WTC11 (cell line): ENCODE data around the gene AMPD1.

ENCODE experiments used
- CTCF ChIP-seq: fragments of 200-600 bp; IDR thresholded peaks from 2 replicates; pipeline ENCODE4 v1.8.0; 2022; ENCODE audit warnings: antibody characterized with exemption
- FOXK1 ChIP-seq: sonication (generic); formaldehyde crosslinking; IDR thresholded peaks from 2 replicates; pipeline ENCODE4 v1.8.0; 2022; ENCODE audit warnings: mild to moderate bottlenecking, moderate library complexity, missing genetic modification reagents
- KAT7 ChIP-seq: sonication (generic); formaldehyde crosslinking; IDR thresholded peaks from 2 replicates; pipeline ENCODE4 v1.8.1; 2023; ENCODE audit warnings: missing genetic modification reagents, mild to moderate bottlenecking, borderline replicate concordance
- NR2C2 ChIP-seq: sonication (generic); formaldehyde crosslinking; IDR thresholded peaks from 2 replicates; pipeline ENCODE4 v1.8.0; 2022; ENCODE audit warnings: mild to moderate bottlenecking, missing genetic modification reagents
- RELA ChIP-seq: sonication (generic); formaldehyde crosslinking; IDR thresholded peaks from 2 replicates; pipeline ENCODE4 v1.8.1; 2022; ENCODE audit warnings: missing genetic modification reagents, mild to moderate bottlenecking, borderline replicate concordance
- ZBTB21 ChIP-seq: sonication (generic); formaldehyde crosslinking; IDR thresholded peaks from 2 replicates; pipeline ENCODE4 v1.8.1; 2023; ENCODE audit warnings: mild to moderate bottlenecking, missing genetic modification reagents, borderline replicate concordance
- ZNF317 ChIP-seq: sonication (generic); formaldehyde crosslinking; IDR thresholded peaks from 2 replicates; pipeline ENCODE4 v1.8.1; 2023; ENCODE audit warnings: low read depth, mild to moderate bottlenecking, moderate library complexity, missing genetic modification reagents, borderline replicate concordance
- TF ChIP-seq, protein P1 (sequence below): sonication (generic); formaldehyde crosslinking; IDR thresholded peaks from 2 replicates; pipeline ENCODE4 v1.8.1; 2022; ENCODE audit warnings: mild to moderate bottlenecking, missing genetic modification reagents, moderate library complexity, borderline replicate concordance
- TF ChIP-seq, protein P2 (sequence below): sonication (generic); formaldehyde crosslinking; IDR thresholded peaks from 2 replicates; pipeline ENCODE4 v1.8.0; 2022; ENCODE audit warnings: mild to moderate bottlenecking, missing genetic modification reagents
- TF ChIP-seq, protein P3 (sequence below): sonication (generic); formaldehyde crosslinking; IDR thresholded peaks from 2 replicates; pipeline ENCODE4 v1.8.1; 2023; ENCODE audit warnings: mild to moderate bottlenecking, moderate library complexity, missing genetic modification reagents

GRCh38 chr1:114668784-114669561, 26.4 kb downstream of the AMPD1 start:
- TF ChIP-seq CTCF (no peak), RELA (no peak), FOXK1 (CRISPR knock-in tag) (no peak), ZNF317 (CRISPR knock-in tag) (no peak), NR2C2 (CRISPR knock-in tag) (no peak), KAT7 (CRISPR knock-in tag) (no peak), ZBTB21 (no peak)
- TF ChIP-seq, protein P1, sequence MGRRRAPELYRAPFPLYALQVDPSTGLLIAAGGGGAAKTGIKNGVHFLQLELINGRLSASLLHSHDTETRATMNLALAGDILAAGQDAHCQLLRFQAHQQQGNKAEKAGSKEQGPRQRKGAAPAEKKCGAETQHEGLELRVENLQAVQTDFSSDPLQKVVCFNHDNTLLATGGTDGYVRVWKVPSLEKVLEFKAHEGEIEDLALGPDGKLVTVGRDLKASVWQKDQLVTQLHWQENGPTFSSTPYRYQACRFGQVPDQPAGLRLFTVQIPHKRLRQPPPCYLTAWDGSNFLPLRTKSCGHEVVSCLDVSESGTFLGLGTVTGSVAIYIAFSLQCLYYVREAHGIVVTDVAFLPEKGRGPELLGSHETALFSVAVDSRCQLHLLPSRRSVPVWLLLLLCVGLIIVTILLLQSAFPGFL (CRISPR knock-in tag): no peak
- TF ChIP-seq, protein P2, sequence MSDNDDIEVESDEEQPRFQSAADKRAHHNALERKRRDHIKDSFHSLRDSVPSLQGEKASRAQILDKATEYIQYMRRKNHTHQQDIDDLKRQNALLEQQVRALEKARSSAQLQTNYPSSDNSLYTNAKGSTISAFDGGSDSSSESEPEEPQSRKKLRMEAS: no peak
- TF ChIP-seq, protein P3, sequence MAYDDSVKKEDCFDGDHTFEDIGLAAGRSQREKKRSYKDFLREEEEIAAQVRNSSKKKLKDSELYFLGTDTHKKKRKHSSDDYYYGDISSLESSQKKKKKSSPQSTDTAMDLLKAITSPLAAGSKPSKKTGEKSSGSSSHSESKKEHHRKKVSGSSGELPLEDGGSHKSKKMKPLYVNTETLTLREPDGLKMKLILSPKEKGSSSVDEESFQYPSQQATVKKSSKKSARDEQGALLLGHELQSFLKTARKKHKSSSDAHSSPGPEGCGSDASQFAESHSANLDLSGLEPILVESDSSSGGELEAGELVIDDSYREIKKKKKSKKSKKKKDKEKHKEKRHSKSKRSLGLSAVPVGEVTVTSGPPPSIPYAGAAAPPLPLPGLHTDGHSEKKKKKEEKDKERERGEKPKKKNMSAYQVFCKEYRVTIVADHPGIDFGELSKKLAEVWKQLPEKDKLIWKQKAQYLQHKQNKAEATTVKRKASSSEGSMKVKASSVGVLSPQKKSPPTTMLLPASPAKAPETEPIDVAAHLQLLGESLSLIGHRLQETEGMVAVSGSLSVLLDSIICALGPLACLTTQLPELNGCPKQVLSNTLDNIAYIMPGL (CRISPR knock-in tag): no peak
